ENCODE data around the gene TNFAIP8L1.
"Not testable (repeated sequence)": the region's sequence is repeated elsewhere in the genome, so short reads cannot be mapped to it uniquely, and the experiment has no call there.

Gene TNFAIP8L1

DNA sequence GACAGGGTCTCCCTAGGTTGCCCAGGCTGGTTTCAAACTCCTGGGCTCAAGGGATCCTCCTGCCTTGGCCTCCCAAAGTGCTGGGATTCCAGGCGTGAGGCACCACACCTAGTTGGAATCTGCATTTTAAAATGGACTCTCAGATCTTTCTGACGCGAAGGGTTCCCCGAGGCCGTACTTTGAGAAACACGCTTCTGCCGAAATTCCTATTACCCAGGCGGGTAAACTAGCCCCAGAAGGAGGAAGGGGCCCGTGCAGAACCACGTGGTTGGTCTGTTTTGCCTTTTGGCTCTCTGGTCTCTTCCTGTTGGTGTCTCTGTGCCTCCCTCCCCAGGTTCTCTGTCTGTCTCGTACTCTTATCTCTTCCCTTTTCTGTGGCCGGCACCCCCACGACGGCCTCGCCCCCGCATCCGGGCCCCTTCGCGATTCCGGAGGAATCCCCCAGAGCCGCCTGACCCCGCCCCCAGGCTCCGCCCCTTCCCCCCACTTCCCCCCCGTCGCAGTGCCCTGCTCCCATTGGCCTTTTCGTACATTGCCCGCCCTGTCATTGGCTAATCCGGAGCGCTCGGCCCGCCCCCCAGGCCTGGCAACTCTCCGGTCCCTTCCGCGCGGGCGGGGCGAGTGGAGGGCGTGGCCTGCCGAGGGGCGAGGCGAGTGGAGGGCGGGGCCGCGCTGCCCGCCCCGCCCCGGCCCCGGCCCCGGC is at the start of gene TNFAIP8L1:
TSS of gene TNFAIP8L1 (plus strand) at position 689 of the 703 bp plus-strand sequence. CDS start 12,354 bp downstream, outside the sequence.
- DNase-seq = peak; percentile 99

DNA sequence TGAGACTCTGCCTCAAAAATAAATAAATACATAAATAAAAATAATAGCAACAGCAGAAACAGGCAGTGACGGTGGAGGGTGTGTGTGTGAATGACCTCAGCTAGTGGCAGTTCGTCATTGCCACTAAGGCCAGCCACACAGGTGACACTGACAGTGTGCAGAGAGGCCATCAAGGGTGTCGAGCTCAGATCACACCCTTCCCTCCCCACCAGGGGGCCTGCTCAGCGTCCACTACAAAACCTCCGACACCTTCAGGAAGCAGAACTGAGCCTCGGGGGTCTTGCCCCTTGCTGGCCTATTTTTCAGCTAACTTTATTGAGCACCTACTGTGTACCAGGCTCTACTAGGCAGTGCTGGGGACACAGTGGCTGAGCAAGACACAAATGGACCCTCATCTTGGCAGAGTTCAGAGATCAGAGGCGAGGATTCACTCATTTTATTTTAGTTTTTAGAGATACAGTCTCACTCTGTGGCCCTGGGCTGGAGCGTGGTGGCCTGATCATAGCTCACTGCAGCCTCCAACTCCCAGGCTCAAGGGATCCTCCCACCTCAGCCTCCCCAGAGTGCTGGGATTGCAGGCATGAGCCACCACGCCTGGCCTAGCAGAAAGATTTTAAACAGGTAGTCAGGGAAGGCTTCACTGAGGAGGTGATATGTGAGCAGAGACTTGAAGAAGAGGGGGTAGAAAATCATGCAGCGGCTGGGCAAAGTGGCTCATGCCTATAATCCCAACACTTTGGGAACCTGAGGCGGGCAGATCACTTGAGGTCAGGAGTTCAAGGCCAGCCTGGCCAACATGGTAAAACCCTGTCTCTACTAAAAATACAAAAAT is 49.5 kb upstream of the TNFAIP8L1 start:
- DNase-seq = no peak

GRCh38 chr19:4590559-4590958 is 48.8 kb upstream of the TNFAIP8L1 start:
- DNase-seq = no peak

- no peak for DNase-seq
Measured at GRCh38 chr19:4591320-4591719, 48.0 kb upstream of the TNFAIP8L1 start.

GRCh38 chr19:4592445-4592844 is 46.9 kb upstream of the TNFAIP8L1 start:
- no peak for DNase-seq

DNA sequence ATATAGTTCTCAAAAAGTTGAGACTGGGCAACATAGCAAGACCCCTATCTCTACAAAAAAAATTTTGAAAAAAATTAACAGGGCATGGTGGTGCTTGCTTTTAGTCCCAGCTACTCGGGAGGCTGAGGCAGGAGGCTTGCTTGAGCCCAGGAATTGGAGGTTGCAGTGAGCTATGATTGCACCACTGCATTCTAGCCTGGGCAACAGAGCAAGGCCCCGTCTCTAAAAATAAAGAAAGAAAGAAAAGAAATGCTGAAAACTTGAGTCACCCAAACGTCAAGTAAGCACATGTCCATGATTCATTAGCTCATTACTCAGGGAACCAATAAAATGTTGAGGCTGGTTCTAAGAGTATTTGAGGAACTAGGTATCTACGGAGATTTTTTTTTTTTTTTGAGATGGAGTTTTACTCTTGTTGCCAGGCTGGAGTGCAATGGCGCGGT is 45.9 kb upstream of the TNFAIP8L1 start:
- no peak for DNase-seq

DNA sequence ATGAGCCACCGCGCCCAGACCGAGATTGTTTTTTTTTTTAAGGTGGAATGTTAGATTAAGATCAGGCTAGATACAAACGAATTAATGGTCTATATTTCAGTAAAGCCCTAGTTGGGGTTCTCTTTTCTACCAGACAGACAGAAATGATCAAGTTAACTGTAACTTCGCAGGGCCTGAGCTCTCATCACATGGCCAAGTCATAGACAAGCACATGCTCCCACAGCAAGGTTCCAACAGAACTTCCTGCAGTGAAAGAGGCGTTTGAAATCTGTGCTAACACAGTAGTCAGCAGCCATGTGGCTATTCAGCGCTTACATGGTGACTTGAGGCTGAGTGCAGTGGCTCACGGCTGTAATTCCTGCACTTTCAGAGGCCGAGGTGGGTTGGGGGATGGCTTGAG is 45.1 kb upstream of the TNFAIP8L1 start:
- DNase-seq = no peak

GRCh38 chr19:4595158-4595557 is 44.2 kb upstream of the TNFAIP8L1 start:
- DNase-seq = not testable (repeated sequence)

- no peak for DNase-seq
Measured at GRCh38 chr19:4596033-4596904, 43.0 kb upstream of the TNFAIP8L1 start.

- DNase-seq = no peak
Measured at GRCh38 chr19:4597278-4597974, 41.9 kb upstream of the TNFAIP8L1 start.

DNA sequence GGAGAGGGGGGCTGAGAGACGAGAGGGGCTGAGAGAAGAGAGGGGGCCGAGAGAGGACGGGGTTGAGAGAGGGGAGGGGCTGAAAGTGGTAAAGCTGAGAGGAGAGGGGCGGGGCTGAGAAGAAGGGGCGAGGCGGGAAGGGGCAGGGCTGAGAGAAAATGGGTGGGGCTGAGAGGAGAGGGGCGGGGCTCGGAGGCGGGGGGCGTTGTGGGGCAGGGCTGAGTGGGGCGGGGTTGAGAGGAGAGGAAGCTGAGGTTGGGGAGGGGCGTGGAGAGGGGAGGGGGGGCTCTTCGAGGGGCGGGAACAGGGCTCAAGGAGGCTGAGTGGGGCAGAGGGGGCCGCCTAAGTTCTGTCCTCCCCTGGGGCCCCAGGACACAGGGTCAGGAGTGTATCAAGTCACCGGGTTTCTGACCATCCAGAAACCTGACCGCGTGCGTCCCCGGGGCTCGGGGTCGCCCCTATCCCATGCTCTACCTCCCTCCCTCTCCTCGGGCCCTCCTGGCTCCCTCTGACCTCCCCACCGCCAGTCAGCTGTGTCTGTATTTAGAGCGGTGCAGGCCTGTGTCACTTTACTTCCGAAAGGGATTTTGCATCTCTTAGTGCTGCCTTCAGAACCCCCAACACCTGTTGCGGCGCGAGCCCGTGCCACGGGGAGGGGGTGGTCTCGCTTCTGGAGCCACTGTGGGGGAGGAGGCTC is 41.2 kb upstream of the TNFAIP8L1 start:
- DNase-seq = peak; percentile 69

DNA sequence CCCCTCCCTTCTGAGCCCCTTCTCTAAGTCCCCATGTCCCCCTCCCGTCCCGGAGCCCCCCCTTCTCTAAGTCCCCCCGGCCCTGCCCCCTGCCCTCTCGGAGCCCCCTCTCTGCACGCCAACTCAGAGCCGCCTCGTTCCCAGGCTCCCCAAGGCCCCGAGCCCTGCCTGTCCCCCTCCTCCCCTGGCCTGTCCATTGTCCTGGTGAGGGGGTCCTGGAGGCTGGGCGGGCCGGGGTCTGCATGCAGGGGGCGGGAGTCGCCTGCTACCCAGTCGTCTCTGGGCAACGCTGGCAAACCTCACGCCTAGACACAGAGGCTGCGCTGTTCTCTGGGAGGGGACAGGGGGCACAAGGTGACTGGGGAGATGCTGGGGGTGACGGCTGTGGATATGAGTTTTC is 40.6 kb upstream of the TNFAIP8L1 start:
- DNase-seq = no peak

GRCh38 chr19:4600082-4600481 is 39.2 kb upstream of the TNFAIP8L1 start:
- DNase-seq = no peak

- no peak for DNase-seq
Measured at GRCh38 chr19:4600893-4601292, 38.4 kb upstream of the TNFAIP8L1 start.

- no peak for DNase-seq
Measured at GRCh38 chr19:4602173-4602788, 37.0 kb upstream of the TNFAIP8L1 start.

DNA sequence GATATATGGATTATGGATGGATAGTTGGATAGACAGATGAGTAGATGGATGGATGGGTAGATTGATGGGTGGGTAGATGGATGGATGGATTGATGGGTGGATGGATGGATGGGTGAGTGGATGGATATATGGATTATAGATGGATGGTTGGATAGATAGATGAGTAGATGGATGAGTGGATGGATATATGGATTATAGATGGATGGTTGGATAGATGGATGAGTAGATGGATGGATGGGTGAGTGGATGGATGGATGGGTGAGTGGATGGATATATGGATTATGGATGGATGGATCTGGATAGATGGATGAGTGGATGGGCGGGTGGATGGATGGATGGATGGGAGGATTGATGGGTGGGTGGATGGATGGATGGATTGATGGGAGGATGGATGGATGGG is 36.4 kb upstream of the TNFAIP8L1 start:
- no peak for DNase-seq

- no peak for DNase-seq
Measured at GRCh38 chr19:4604912-4605311, 34.4 kb upstream of the TNFAIP8L1 start.

DNA sequence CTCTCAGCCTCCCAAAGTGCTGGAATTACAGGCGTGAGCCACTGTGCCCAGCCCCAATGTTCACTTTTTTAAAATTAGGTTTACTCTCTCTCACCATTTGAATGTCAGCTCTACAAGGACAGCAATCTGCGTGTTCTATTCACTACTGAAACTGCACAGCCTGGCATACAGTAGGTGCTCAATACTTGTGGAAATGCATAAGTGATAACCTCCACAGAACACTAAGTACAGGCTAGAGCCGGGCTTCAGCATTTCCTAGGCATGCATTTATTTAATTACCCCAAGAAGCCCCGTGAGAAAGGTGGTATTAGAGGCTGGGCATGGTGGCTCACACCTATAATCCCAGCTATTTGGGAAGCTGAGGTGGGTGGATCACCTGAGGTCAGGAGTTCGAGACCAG is 33.1 kb upstream of the TNFAIP8L1 start:
- DNase-seq = no peak

GRCh38 chr19:4606921-4607678 is 32.2 kb upstream of the TNFAIP8L1 start:
- no peak for DNase-seq

DNA sequence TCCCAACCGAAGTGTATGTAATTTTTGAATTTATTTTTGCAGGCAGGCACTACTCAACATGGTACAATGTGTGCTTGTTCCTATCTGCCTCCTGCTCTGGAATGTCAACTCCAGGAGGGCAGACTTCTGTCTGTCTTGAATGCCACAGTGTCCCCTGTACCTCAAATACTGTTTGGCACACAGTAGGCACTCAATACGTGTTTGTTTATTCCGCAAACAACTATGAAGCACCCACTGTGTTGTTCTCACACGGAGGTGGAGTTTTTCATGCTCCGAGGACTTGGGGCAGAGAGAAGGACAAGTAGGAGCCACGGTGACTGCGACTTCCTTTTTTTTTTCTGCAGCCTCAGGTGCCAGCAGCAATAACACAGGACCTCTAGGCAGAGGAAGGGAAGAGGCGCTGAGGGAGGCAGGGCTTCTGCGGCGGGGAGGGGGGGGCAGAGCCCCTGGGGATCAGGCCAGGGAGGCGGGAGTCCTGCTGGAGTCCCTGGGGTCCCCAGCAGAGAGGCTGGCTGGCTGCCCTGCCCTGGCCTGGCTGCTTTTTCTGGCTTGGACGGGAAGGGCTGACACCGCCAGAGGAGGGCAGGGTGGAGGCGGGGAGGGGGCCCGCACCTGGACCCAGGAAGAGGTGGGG is 29.3 kb upstream of the TNFAIP8L1 start:
- DNase-seq = no peak

Data from activated CD8-positive, alpha-beta memory T cell treated with anti-CD3 and anti-CD28 coated beads, Interleukin-2, amount 50 U/mL, for 48 hours (primary cell).